Measurements from ENCODE around the gene FOLR2.

The FOLR2 gene

GRCh38 chr11:72267956-72268617 is 51.5 kb downstream of the FOLR2 start:
- DNase-seq (ENCODE audit: low read depth in 2 of 2) = no peak
